Panc1 (cell line): ENCODE data around the gene MYEOV. TPM values are rescaled to one million over a fixed set of nuclear protein-coding genes. Genes with fewer than 3 reads are reported as not detected.

Experiments
- ATAC-seq: fragments of 200-7000 bp; cut with Tn5 transposase; 2 replicates; pipeline ENCODE4 v1.9.1; 2020; ENCODE audit warnings: mild to moderate bottlenecking, moderate library complexity
- BruUV-seq: library from RNA; stranded (reverse); fragments of 400-500 nt; replicated peaks from 2 replicates; lab custom pipeline; 2021; lab: Mats Ljungman, UMichigan
- CTCF ChIA-PET: fragments of 300-600 bp; sonication (Branson Sonifier 250); formaldehyde crosslinking; loops from one replicate; lab custom pipeline; 2022; ENCODE audit warnings: antibody characterized with exemption; lab: Charles Lee
- POLR2A ChIA-PET: fragments of 300-600 bp; sonication (Branson Sonifier 250); formaldehyde crosslinking; loops from one replicate; lab custom pipeline; 2022; ENCODE audit warnings: antibody characterized with exemption; lab: Charles Lee
- DNase-seq: peaks from one replicate; pipeline ENCODE4 v3.0.0-alpha.2; 2010; ENCODE audit warnings: low read depth, low spot score
- H3K27ac ChIP-seq: 2 replicates; pipeline ENCODE4 v1.5.1; 2011; ENCODE audit warnings: mild to moderate bottlenecking, low read length, inconsistent platforms
- H3K27me3 ChIP-seq: fragments of 200-500 bp; sonication (Bioruptor generic); 2 replicates; pipeline ENCODE4 v1.6.0; 2014; ENCODE audit warnings: low read length, inconsistent platforms; ENCODE audit not compliant: control insufficient read depth, insufficient read depth
- H3K36me3 ChIP-seq: fragments of 200-500 bp; sonication (Bioruptor generic); 2 replicates; pipeline ENCODE4 v1.5.1; 2014; ENCODE audit warnings: inconsistent platforms, mild to moderate bottlenecking, low read length, moderate library complexity; ENCODE audit not compliant: control insufficient read depth, insufficient read depth
- H3K4me1 ChIP-seq: 2 replicates; pipeline ENCODE4 v1.5.1; 2011; ENCODE audit warnings: inconsistent platforms, mild to moderate bottlenecking, low read length, moderate library complexity; ENCODE audit not compliant: control insufficient read depth, insufficient read depth
- H3K4me3 ChIP-seq, 2 experiments: 2 replicates each; pipeline ENCODE4 v1.5.1; 2011 to 2012; ENCODE audit warnings: low read depth in 2 of 2, low read length in 2 of 2, mild to moderate bottlenecking in 2 of 2, inconsistent platforms in 1 of 2, moderate library complexity in 1 of 2
- H3K9me3 ChIP-seq: fragments of 200-500 bp; sonication (Bioruptor generic); 2 replicates; pipeline ENCODE4 v1.5.1; 2014; ENCODE audit warnings: low read depth, mild to moderate bottlenecking, inconsistent platforms, low read length, moderate library complexity; ENCODE audit not compliant: control insufficient read depth, insufficient read depth
- POLR2AphosphoS5 ChIP-seq: IDR thresholded peaks from 2 replicates; pipeline ENCODE4 v1.6.1; 2012; ENCODE audit warnings: mild to moderate bottlenecking, low read depth, low read length, moderate library complexity
- SIN3A ChIP-seq: IDR thresholded peaks from 2 replicates; pipeline ENCODE4 v1.6.1; 2012; ENCODE audit warnings: low read depth, mild to moderate bottlenecking, low read length, moderate library complexity, borderline replicate concordance; ENCODE audit not compliant: insufficient read depth
- TCF7L2 ChIP-seq: IDR thresholded peaks from 2 replicates; pipeline ENCODE4 v1.6.1; 2011; ENCODE audit warnings: mild to moderate bottlenecking, low read depth, low read length, inconsistent platforms
- in situ Hi-C: cut with HindIII; loops from 2 replicates; pipeline ENCODE4 v1.10.0; 2016; ENCODE audit warnings: low sequenced_read_pairs, low pct_unique_long_range_greater_than_20kb
- intact Hi-C: fragments of 100-400 bp; cut with micrococcal nuclease; formaldehyde crosslinking; loops from one replicate; pipeline ENCODE4 v1.10.0; 2022; ENCODE audit not compliant: unreplicated experiment
- total RNA-seq: library from RNA; stranded (reverse); gene quantifications from one replicate; pipeline ENCODE4 v1.2.1, GENCODE V29; 2021; ENCODE audit not compliant: unreplicated experiment
- TF ChIP-seq, protein P1 (sequence below), 2 experiments: IDR thresholded peaks; 2 replicates each; pipeline ENCODE4 v1.6.1; 2011 to 2012; ENCODE audit warnings: low read depth in 2 of 2, control low read depth in 1 of 2, low read length in 1 of 2, mild to moderate bottlenecking in 1 of 2, moderate library complexity in 1 of 2; ENCODE audit not compliant: insufficient read depth in 1 of 2
- TF ChIP-seq, protein P2 (sequence below): fragments of 450-650 bp; IDR thresholded peaks from 2 replicates; pipeline ENCODE4 v1.5.1; 2017; ENCODE audit warnings: mild to moderate bottlenecking

MYEOV gene
- total RNA-seq, 1 experiment from 2014 or later: 69.8 TPM

DNA sequence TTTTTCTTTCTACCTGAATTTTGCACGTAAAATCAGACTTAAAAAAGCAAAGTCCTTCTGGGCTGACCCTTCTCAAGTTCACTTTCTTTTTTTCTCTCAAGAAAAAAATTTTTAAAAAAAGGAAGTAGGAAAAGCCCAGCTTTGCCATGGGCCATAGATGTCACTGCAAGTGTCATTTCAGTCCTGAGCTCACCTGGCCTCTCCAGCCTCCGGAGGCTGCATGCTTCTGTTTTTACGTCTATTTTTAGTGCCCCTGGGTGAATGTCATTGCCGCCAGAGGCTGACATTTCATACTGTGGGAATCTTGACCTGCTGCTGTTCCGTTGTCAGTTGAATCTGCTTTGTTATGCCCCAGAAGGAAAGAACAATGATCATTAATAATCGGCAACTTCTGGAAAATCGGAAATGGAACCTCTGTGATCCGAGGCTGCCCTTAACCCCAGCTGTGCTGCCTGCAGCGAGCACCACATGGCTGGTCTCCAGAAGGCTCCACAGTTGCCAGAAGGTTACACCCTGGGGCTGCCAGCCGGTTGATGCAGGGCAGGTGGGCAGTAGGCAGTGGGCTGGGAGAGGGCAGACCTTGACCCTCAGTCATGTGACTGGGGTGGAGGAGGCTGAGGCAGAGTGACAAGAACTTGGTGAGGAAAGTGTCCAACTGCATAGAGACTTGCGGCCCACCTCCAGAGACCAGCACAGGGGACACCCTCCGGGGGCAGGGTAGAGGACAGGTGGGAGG lies 16.7 kb upstream of the MYEOV start:
- Histone ChIP-seq H3K9me3 (0 out of 2 replicates have a peak, but pooled peaks cover 3% of the 10 kb centered on the region), H3K4me3 (0 out of 4 replicates have a peak overlapping the region, but pooled peaks of 1 of the 2 experiments have one; percentile 4), H3K27me3 (no peaks in the 10 kb centered on the region), H3K4me1 (peaks cover 28% of the 10 kb centered on the region), H3K36me3 (no peaks in the 10 kb centered on the region), H3K27ac (peak overlapping the region; percentile 52)
- ChIA-PET POLR2A (no interaction called here), CTCF (no interaction called here)
- ATAC-seq: peak; percentile 39; the same call in 1 of the 2 replicates
- DNase-seq: no peak
- in situ Hi-C loops: no loop called here
- BruUV-seq: no TSS peak
- no peak for TF ChIP-seq POLR2AphosphoS5
- TF ChIP-seq, protein P1, sequence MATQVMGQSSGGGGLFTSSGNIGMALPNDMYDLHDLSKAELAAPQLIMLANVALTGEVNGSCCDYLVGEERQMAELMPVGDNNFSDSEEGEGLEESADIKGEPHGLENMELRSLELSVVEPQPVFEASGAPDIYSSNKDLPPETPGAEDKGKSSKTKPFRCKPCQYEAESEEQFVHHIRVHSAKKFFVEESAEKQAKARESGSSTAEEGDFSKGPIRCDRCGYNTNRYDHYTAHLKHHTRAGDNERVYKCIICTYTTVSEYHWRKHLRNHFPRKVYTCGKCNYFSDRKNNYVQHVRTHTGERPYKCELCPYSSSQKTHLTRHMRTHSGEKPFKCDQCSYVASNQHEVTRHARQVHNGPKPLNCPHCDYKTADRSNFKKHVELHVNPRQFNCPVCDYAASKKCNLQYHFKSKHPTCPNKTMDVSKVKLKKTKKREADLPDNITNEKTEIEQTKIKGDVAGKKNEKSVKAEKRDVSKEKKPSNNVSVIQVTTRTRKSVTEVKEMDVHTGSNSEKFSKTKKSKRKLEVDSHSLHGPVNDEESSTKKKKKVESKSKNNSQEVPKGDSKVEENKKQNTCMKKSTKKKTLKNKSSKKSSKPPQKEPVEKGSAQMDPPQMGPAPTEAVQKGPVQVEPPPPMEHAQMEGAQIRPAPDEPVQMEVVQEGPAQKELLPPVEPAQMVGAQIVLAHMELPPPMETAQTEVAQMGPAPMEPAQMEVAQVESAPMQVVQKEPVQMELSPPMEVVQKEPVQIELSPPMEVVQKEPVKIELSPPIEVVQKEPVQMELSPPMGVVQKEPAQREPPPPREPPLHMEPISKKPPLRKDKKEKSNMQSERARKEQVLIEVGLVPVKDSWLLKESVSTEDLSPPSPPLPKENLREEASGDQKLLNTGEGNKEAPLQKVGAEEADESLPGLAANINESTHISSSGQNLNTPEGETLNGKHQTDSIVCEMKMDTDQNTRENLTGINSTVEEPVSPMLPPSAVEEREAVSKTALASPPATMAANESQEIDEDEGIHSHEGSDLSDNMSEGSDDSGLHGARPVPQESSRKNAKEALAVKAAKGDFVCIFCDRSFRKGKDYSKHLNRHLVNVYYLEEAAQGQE (IDR thresholded peaks at IDR 0.05; ENCODE audit: insufficient read depth in 1 of 2, low read depth in 2 of 2, low read length in 1 of 2): no peak
- no peak for TF ChIP-seq TCF7L2
- no peak for TF ChIP-seq SIN3A
- TF ChIP-seq, protein P2, sequence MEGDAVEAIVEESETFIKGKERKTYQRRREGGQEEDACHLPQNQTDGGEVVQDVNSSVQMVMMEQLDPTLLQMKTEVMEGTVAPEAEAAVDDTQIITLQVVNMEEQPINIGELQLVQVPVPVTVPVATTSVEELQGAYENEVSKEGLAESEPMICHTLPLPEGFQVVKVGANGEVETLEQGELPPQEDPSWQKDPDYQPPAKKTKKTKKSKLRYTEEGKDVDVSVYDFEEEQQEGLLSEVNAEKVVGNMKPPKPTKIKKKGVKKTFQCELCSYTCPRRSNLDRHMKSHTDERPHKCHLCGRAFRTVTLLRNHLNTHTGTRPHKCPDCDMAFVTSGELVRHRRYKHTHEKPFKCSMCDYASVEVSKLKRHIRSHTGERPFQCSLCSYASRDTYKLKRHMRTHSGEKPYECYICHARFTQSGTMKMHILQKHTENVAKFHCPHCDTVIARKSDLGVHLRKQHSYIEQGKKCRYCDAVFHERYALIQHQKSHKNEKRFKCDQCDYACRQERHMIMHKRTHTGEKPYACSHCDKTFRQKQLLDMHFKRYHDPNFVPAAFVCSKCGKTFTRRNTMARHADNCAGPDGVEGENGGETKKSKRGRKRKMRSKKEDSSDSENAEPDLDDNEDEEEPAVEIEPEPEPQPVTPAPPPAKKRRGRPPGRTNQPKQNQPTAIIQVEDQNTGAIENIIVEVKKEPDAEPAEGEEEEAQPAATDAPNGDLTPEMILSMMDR: no peak
- intact Hi-C loops: no loop called here

DNA sequence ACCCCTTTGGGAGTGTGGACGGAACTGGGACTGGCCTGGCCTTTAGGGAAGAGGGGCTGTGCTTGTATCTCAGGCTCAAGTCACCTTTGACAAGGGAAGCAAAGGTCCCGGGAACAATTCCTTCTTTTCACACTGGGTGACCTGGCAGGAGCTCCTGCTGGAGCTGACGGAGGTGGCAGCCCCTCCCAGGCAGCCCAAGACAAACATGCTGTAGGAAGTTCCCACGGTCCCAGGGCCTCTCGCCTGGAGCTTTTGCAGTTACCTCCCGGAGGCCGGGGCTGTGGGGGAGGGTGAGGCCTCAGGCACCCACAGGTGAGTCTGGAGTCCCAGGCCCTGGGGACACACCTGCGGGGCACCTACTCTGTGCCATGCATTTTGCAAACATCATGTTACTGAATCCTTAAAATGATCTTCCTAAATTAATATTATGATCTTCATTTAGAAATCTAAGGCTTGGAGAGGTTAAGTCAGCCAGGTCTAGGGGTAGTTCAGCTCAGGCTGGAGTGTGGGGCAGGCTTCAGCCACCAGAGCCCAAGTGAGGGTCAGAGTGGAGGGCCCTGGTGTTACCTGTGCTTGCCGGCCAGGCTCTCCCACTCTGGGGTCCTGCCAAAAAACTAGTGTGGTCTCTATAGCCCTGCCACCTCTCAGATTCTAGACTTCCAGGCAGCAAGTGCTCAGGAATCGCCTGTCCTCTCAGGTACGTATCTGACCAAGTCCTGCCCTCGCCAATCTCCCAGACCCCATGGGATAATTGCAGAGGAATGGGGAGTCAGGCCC lies 15.7 kb upstream of the MYEOV start:
- Histone ChIP-seq H3K36me3 (no peaks in the 10 kb centered on the region), H3K4me3 (no peak overlapping the region), H3K9me3 (0 out of 2 replicates have a peak, but pooled peaks cover 3% of the 10 kb centered on the region), H3K27ac (0 out of 2 replicates have a peak overlapping the region, but pooled peaks have one; percentile 11), H3K27me3 (no peaks in the 10 kb centered on the region), H3K4me1 (peaks cover 28% of the 10 kb centered on the region)
- no peak for TF ChIP-seq SIN3A
- no peak for TF ChIP-seq TCF7L2
- TF ChIP-seq, protein P1 (IDR thresholded peaks at IDR 0.05; ENCODE audit: insufficient read depth in 1 of 2, low read depth in 2 of 2, low read length in 1 of 2): no peak
- TF ChIP-seq, protein P2: no peak
- no peak for TF ChIP-seq POLR2AphosphoS5
- ATAC-seq (peak; percentile 69), DNase-seq (no peak)
- in situ Hi-C loops: no loop called here
- BruUV-seq: no TSS peak
- ChIA-PET CTCF (interaction anchor here (0.6 kb wide), 1 partner anchor 649 kb away, joined by 3 read pairs; no protein-coding TSS in a partner anchor), POLR2A (no interaction called here)
- intact Hi-C loops: no loop called here
